Esophagus muscularis mucosa (tissue), 4 donors: Measurements from ENCODE around the gene OR10V1.

ENCODE experiments used
- EP300 ChIP-seq: sonication (generic); formaldehyde crosslinking; IDR thresholded peaks from one replicate; pipeline ENCODE4 v1.6.1; 2017; ENCODE audit warnings: antibody characterized with exemption
- POLR2A ChIP-seq: fragments of 450-650 bp; IDR thresholded peaks from one replicate; pipeline ENCODE4 v1.6.1; 2017; ENCODE audit warnings: antibody characterized with exemption, moderate library complexity, mild to moderate bottlenecking, low read depth
- POLR2AphosphoS5 ChIP-seq, 2 donors: sonication (generic); formaldehyde crosslinking; IDR thresholded peaks; one replicate each; pipeline ENCODE4 v1.6.1; 2017; ENCODE audit warnings: antibody characterized with exemption in 2 of 2
- TF ChIP-seq, protein P1 (sequence below), 3 experiments: fragments of 200-600 bp in 2 of 3; fragments of 450-650 bp in 1 of 3; sonication (generic) in 2 of 3; IDR thresholded peaks; one replicate each; pipeline ENCODE4 v1.5.1; 2017 to 2019; ENCODE audit warnings: antibody characterized with exemption in 3 of 3, mild to moderate bottlenecking in 2 of 3, moderate library complexity in 1 of 3

DNA sequence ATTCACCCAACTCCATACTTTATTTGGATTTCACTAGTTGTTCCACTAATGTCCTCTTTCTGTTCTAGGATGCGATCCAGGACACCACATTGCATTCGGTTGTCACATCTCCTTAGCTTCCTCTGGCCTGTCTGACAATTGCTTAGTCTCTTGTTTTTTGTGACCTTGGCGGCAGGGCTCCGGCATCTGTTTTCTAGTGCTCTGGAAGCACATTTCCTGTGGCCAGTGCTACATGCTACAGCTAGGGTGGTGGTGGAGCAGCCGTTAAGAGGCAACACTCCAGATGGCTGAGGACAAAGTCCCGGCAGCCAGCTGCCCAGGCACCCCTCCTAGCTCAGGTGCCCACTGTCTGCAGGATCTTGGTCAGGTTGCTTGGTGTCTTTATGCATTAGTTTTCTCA lies 48.3 kb upstream of the OR10V1 start:
- TF ChIP-seq, protein P1, sequence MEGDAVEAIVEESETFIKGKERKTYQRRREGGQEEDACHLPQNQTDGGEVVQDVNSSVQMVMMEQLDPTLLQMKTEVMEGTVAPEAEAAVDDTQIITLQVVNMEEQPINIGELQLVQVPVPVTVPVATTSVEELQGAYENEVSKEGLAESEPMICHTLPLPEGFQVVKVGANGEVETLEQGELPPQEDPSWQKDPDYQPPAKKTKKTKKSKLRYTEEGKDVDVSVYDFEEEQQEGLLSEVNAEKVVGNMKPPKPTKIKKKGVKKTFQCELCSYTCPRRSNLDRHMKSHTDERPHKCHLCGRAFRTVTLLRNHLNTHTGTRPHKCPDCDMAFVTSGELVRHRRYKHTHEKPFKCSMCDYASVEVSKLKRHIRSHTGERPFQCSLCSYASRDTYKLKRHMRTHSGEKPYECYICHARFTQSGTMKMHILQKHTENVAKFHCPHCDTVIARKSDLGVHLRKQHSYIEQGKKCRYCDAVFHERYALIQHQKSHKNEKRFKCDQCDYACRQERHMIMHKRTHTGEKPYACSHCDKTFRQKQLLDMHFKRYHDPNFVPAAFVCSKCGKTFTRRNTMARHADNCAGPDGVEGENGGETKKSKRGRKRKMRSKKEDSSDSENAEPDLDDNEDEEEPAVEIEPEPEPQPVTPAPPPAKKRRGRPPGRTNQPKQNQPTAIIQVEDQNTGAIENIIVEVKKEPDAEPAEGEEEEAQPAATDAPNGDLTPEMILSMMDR (IDR thresholded peaks at IDR 0.05) = no peak
- TF ChIP-seq EP300 = no peak
- TF ChIP-seq POLR2A = no peak
- no peak for TF ChIP-seq POLR2AphosphoS5 (IDR thresholded peaks at IDR 0.05)
